Measurements from ENCODE around the gene PFKFB1.

DNA sequence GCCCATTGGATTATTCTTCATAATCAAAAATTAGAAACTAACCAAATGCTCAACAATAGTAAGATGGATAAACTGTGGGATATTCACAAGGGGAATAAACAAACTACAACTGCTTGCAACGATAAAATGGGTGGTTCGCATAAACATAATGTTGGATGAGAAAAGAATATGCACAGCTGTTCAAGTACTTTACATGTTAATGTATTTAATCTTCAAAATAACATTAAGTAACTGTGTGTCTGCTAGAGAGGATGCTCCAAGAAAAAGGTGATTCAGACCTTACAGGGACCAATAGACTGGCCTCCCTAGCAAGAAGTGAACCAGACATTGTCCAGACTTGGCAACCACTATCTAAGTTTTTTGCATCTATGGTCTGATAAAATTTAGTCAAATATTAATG, 2.3 kb downstream of the PFKFB1 start:
- TF ChIP-seq, protein P1, sequence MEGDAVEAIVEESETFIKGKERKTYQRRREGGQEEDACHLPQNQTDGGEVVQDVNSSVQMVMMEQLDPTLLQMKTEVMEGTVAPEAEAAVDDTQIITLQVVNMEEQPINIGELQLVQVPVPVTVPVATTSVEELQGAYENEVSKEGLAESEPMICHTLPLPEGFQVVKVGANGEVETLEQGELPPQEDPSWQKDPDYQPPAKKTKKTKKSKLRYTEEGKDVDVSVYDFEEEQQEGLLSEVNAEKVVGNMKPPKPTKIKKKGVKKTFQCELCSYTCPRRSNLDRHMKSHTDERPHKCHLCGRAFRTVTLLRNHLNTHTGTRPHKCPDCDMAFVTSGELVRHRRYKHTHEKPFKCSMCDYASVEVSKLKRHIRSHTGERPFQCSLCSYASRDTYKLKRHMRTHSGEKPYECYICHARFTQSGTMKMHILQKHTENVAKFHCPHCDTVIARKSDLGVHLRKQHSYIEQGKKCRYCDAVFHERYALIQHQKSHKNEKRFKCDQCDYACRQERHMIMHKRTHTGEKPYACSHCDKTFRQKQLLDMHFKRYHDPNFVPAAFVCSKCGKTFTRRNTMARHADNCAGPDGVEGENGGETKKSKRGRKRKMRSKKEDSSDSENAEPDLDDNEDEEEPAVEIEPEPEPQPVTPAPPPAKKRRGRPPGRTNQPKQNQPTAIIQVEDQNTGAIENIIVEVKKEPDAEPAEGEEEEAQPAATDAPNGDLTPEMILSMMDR (IDR thresholded peaks at IDR 0.05): no peak
- TF ChIP-seq CHD2 (IDR thresholded peaks at IDR 0.05; ENCODE audit: low read length, partially characterized antibody): no peak
- TF ChIP-seq RFX5 (IDR thresholded peaks at IDR 0.05): no peak
- no peak for TF ChIP-seq TP53 (CRISPR knock-in tag; IDR thresholded peaks at IDR 0.05)
- TF ChIP-seq POLR2A (IDR thresholded peaks at IDR 0.05; ENCODE audit: low read length): no peak
- TF ChIP-seq NR3C1 (IDR thresholded peaks at IDR 0.05): no peak
- no peak for TF ChIP-seq NPAS2 (CRISPR knock-in tag; IDR thresholded peaks at IDR 0.05; ENCODE audit: borderline replicate concordance)
